GM12878 (cell line): Measurements from ENCODE around the gene SNX32. TPM values are rescaled to one million over a fixed set of nuclear protein-coding genes. Genes with fewer than 3 reads are reported as not detected.
A peak's percentile ranks its signal among the peaks of the same experiment; 100 is the strongest.

Experiments used
- ATAC-seq: fragments of 200-7000 bp; cut with Tn5 transposase; 3 replicates; pipeline ENCODE4 v1.9.1; 2020; ENCODE audit warnings: mild to moderate bottlenecking, moderate library complexity
- BruUV-seq: library from RNA; stranded (reverse); fragments of 400-500 nt; replicated peaks from 2 replicates; lab custom pipeline; 2021; lab: Mats Ljungman, UMichigan
- CTCF ChIA-PET: fragments of 300-600 bp; sonication (Branson Sonifier 250); formaldehyde crosslinking; extraction: SDS; loops from one replicate; lab custom pipeline; 2021; ENCODE audit warnings: inconsistent platforms; lab: Yijun Ruan, JAX
- POLR2A ChIA-PET: fragments of 350-600 bp; formaldehyde crosslinking; extraction: SDS; loops from one replicate; lab custom pipeline; 2021; ENCODE audit warnings: inconsistent platforms; lab: Charles Lee
- RAD21 ChIA-PET: fragments of 300-600 bp; sonication (Branson Sonifier 250); formaldehyde crosslinking; loops from one replicate; lab custom pipeline; 2023; ENCODE audit warnings: antibody characterized with exemption; ENCODE audit not compliant: unreplicated experiment; lab: Charles Lee
- SMC1A ChIA-PET: fragments of 300-600 bp; sonication (Branson Sonifier 250); formaldehyde crosslinking; loops from one replicate; lab custom pipeline; 2023; ENCODE audit not compliant: unreplicated experiment, uncharacterized antibody; lab: Charles Lee
- DNase-seq: peaks from one replicate; pipeline ENCODE4 v3.0.0-alpha.2; 2011; ENCODE audit warnings: low read depth, low spot score
- FAIRE-seq: peaks from 3 replicates; lab custom pipeline; 2011; peaks lifted over from hg19 to GRCh38; lab: Jason Lieb, UNC
- H2AFZ ChIP-seq: 2 replicates; pipeline ENCODE4 v1.6.0; 2011; ENCODE audit warnings: low read depth, low read length, control low read depth; ENCODE audit not compliant: control insufficient read depth
- H3K27ac ChIP-seq: 2 replicates; pipeline ENCODE4 v1.5.1; 2011; ENCODE audit warnings: control low read depth; ENCODE audit not compliant: control insufficient read depth, insufficient read depth
- H3K27me3 ChIP-seq, 2 experiments: replicated peaks in 1 of 2; 2 replicates each; pipeline versions ENCODE4 v1.6.0 to v1.6.1; 2011; ENCODE audit warnings: low read length in 1 of 2; ENCODE audit not compliant: control insufficient read depth in 2 of 2, insufficient read depth in 2 of 2
- H3K36me3 ChIP-seq, 2 experiments: 2 replicates each; pipeline ENCODE4 v1.5.1; 2011; ENCODE audit warnings: low read length in 1 of 2; ENCODE audit not compliant: control insufficient read depth in 2 of 2, insufficient read depth in 2 of 2
- H3K4me1 ChIP-seq: 2 replicates; pipeline ENCODE4 v1.6.1; 2011; ENCODE audit warnings: mild to moderate bottlenecking, low read length, moderate library complexity, mixed read lengths; ENCODE audit not compliant: control insufficient read depth, insufficient read depth
- H3K4me2 ChIP-seq: 2 replicates; pipeline ENCODE4 v1.6.0; 2011; ENCODE audit warnings: control low read depth; ENCODE audit not compliant: control insufficient read depth, insufficient read depth
- H3K4me3 ChIP-seq: fragments of 200-600 bp; sonication (generic); 2 replicates; pipeline ENCODE4 v1.5.1; 2016
- H3K79me2 ChIP-seq: 2 replicates; pipeline ENCODE4 v1.6.0; 2011; ENCODE audit warnings: low read length; ENCODE audit not compliant: control insufficient read depth, insufficient read depth
- H3K9ac ChIP-seq: 2 replicates; pipeline ENCODE4 v1.8.0; 2011; ENCODE audit warnings: low read length, control low read depth, mixed read lengths; ENCODE audit not compliant: control insufficient read depth, insufficient read depth
- H3K9me3 ChIP-seq: replicated peaks from 3 replicates; pipeline ENCODE4 v1.5.1; 2011; ENCODE audit warnings: mild to moderate bottlenecking, low read length; ENCODE audit not compliant: control insufficient read depth, insufficient read depth
- H4K20me1 ChIP-seq: 2 replicates; pipeline ENCODE4 v1.6.0; 2011; ENCODE audit not compliant: control insufficient read depth, insufficient read depth
- EGR1 ChIP-seq, 2 experiments: IDR thresholded peaks; 1 replicate in 1 of 2; 2 replicates in 1 of 2; pipeline ENCODE4 v1.6.1; 2011 to 2012; ENCODE audit warnings: low read depth in 2 of 2, low read length in 2 of 2, borderline replicate concordance in 1 of 2, mild to moderate bottlenecking in 1 of 2, moderate library complexity in 1 of 2
- NFIC ChIP-seq: IDR thresholded peaks from 2 replicates; pipeline ENCODE4 v1.6.1; 2012; ENCODE audit warnings: low read depth, mild to moderate bottlenecking, inconsistent platforms, low read length, moderate library complexity
- NFXL1 ChIP-seq: fragments of 450-650 bp; IDR thresholded peaks from 2 replicates; pipeline ENCODE4 v1.6.1; 2017; ENCODE audit warnings: antibody characterized with exemption, mild to moderate bottlenecking, borderline replicate concordance
- POLR2A ChIP-seq: IDR thresholded peaks from 2 replicates; pipeline ENCODE4 v1.6.1; 2011; ENCODE audit warnings: low read depth, mild to moderate bottlenecking, low read length
- WGBS: methylation state at CpG from one replicate; pipeline ENCODE4 v1.1.6; 2016; ENCODE audit warnings: low lambda C conversion rate; ENCODE audit not compliant: insufficient replicate concordance, insufficient coverage; ENCODE audit errors: missing lambda C conversion rate; 5-methylcytosine and 5-hydroxymethylcytosine counted together
- in situ Hi-C: fragments of 300-500 bp; cut with MboI; formaldehyde crosslinking; loops from 9 replicates; pipeline ENCODE4 v1.14.3; 2018; ENCODE audit warnings: mixed read lengths
- intact Hi-C: fragments of 100-400 bp; cut with micrococcal nuclease; formaldehyde crosslinking; loops from one replicate; pipeline ENCODE4 v1.14.2; 2022; ENCODE audit not compliant: unreplicated experiment
- polyA plus RNA-seq, 11 experiments: library from polyadenylated mRNA; depleted of rRNA in 4 of 11; unstranded in 6 of 11; stranded (reverse) in 5 of 11; fragments of >200 nt; fragmentation: Nextera tagmentation in 4 of 11; fragmentation: Illumina TruSeq in 1 of 11; extraction: Ambion mirVana in 4 of 11; extraction: Trizol in 1 of 11; gene quantifications; 1 replicate in 1 of 11; 2 replicates in 10 of 11; pipeline versions ENCODE4 v1.2.1 to v1.2.3, GENCODE V29; 2011 to 2016; ENCODE audit warnings: inconsistent platforms in 2 of 11, missing spikeins in 2 of 11, low read depth in 1 of 11
- total RNA-seq, 4 experiments: library from RNA; depleted of rRNA in 3 of 4; stranded (reverse); fragments of >200 nt in 3 of 4; fragmentation: Illumina TruSeq in 1 of 4; extraction: Trizol in 1 of 4; gene quantifications; 2 replicates each; pipeline versions ENCODE4 v1.2.1 to v1.2.3, GENCODE V29; 2013 to 2021

SNX32 gene
- total and polyA plus RNA-seq, 10 of the 15 experiments (the other 5 are each of a cell fraction or from before 2014, with no cell fraction given), result 0.04 to 1.5 (median 0.11) TPM; not detected in 1

DNA sequence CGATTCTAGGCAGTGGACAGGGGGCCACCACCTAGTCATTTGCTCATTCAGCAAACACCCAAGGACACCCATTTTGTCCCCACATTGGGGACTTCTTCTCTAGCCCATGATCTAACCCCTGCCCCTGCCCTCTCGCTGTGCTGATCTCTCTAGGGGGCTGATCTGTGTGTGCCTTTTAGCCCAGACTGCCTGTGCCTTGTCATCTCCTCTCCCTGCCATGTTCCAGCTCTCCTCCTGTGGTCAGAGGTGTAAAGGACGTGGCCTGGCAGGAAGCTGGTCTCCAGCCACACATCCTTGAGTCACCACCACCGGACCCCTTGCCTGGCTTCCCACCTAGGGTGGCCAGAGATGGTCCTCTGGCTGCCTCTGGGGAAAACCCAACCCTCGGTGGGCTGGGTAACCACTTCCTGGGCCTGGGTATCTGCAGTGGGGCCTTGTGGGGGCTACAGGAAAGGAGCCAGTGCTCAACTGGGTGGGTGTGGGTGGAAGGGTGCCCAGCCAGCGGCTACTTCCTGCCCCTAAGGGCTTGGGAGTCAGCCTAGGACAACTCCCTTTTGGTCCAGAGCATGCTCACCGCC lies 47.2 kb downstream of the SNX32 start:
- intact Hi-C loops (no loop called here), in situ Hi-C loops (loop anchor here (5.0 kb wide), 1 partner anchor 106 kb away; no protein-coding TSS in a partner anchor)
- H3K27me3 ChIP-seq, result no peaks in the 10 kb centered on the region
- WGBS, result 40% methylated on average over 7 of the region's 7 CpGs
- peaks cover 12% of the 10 kb centered on the region for H3K4me1 ChIP-seq
- H3K9me3 ChIP-seq, result no peaks in the 10 kb centered on the region
- H4K20me1 ChIP-seq, result no peaks in the 10 kb centered on the region
- DNase-seq (no peak), FAIRE-seq (no peak), ATAC-seq (no peak; the same call in 2 of the 3 replicates)
- SMC1A ChIA-PET, result no interaction called here
- CTCF ChIA-PET, result interaction anchor here (1.0 to 11.0 kb wide), 4 partner anchors 9 to 110 kb away, joined by 4 to 167 read pairs (median 5); partner anchors contain the start of gene CCDC85B
- H3K27ac ChIP-seq, result peak overlapping the region; percentile 4; the same call in 1 of the 2 replicates
- no peak overlapping the region for H3K4me2 ChIP-seq
- H2AFZ ChIP-seq, result no peak overlapping the region
- peaks cover 12 to 20% of the 10 kb centered on the region in 2 experiments; a peak in 3 of 4 replicates for H3K36me3 ChIP-seq
- H3K9ac ChIP-seq, result no peak overlapping the region; the same call in 1 of the 2 replicates
- TF ChIP-seq NFIC (no peak), POLR2A (peak; percentile 43), NFXL1 (no peak), EGR1 (IDR thresholded peaks at IDR 0.05; ENCODE audit: borderline replicate concordance in 1 of 2, low read depth in 2 of 2, low read length in 2 of 2) (no peak)
- peaks cover 4% of the 10 kb centered on the region for H3K79me2 ChIP-seq
- no TSS peak for BruUV-seq
- POLR2A ChIA-PET, result interaction anchor here (0.7 to 2.6 kb wide), 3 partner anchors 10 to 98 kb away, joined by 3 to 8 read pairs (median 3); partner anchors contain the start of gene CCDC85B
- RAD21 ChIA-PET, result no interaction called here
- no peak overlapping the region for H3K4me3 ChIP-seq
